HepG2 (cell line): ENCODE results near the gene MRPL43. TPM values are rescaled to one million over a fixed set of nuclear protein-coding genes. Genes with fewer than 3 reads are reported as not detected.

Experiments
- ATAC-seq: fragments of 200-7000 bp; cut with Tn5 transposase; 3 replicates; pipeline ENCODE4 v1.9.1; 2020; ENCODE audit warnings: mild to moderate bottlenecking, moderate library complexity
- BruUV-seq: library from RNA; stranded (reverse); fragments of 400-500 nt; replicated peaks from 2 replicates; lab custom pipeline; 2021; lab: Mats Ljungman, UMichigan
- CTCF ChIA-PET: fragments of 300-600 bp; formaldehyde crosslinking; extraction: SDS; loops from one replicate; lab custom pipeline; 2021; ENCODE audit warnings: low total read pairs, inconsistent platforms, low intra/inter-chr PET ratio; lab: Yijun Ruan, JAX
- POLR2A ChIA-PET: fragments of 350-600 bp; sonication (Branson Sonifier 250); formaldehyde crosslinking; loops from one replicate; lab custom pipeline; 2020; ENCODE audit warnings: antibody characterized with exemption, inconsistent platforms; lab: Yijun Ruan, JAX
- DNase-seq: peaks from one replicate; pipeline ENCODE4 v3.0.0-alpha.2; 2015; ENCODE audit warnings: low spot score
- FAIRE-seq: peaks from 3 replicates; lab custom pipeline; 2011; peaks lifted over from hg19 to GRCh38; lab: Jason Lieb, UNC
- H2AFZ ChIP-seq: one replicate; pipeline ENCODE4 v1.6.1; 2011; ENCODE audit warnings: low read length, inconsistent platforms
- H3K27ac ChIP-seq: fragments of 300-600 bp; 3 replicates; pipeline ENCODE4 v1.8.0; 2011; ENCODE audit warnings: mixed run types, mild to moderate bottlenecking, mixed read lengths, low read length, inconsistent platforms; ENCODE audit not compliant: insufficient read depth; ENCODE audit errors: extremely low read length
- H3K27me3 ChIP-seq, 2 experiments: fragments of 200-600 bp in 1 of 2; 2 replicates in 1 of 2; 3 replicates in 1 of 2; pipeline versions ENCODE4 v1.6.0 to v1.8.0; 2011; ENCODE audit warnings: low read length in 2 of 2, mild to moderate bottlenecking in 2 of 2, moderate library complexity in 2 of 2, inconsistent platforms in 1 of 2; ENCODE audit not compliant: insufficient read depth in 2 of 2, control insufficient read depth in 1 of 2
- H3K36me3 ChIP-seq, 2 experiments: fragments of 200-600 bp in 1 of 2; replicated peaks in 1 of 2; 2 replicates in 1 of 2; 3 replicates in 1 of 2; pipeline versions ENCODE4 v1.5.1 to v1.8.0; 2011; ENCODE audit warnings: low read length in 2 of 2, inconsistent platforms in 1 of 2; ENCODE audit not compliant: insufficient read depth in 2 of 2, control insufficient read depth in 1 of 2
- H3K4me1 ChIP-seq: 2 replicates; pipeline ENCODE4 v1.5.1; 2012; ENCODE audit warnings: low read length, inconsistent platforms; ENCODE audit not compliant: insufficient read depth
- H3K4me2 ChIP-seq: 2 replicates; pipeline ENCODE4 v1.6.0; 2011; ENCODE audit warnings: low read depth, low read length, inconsistent platforms
- H3K4me3 ChIP-seq, 3 experiments: fragments of 200-600 bp in 1 of 3; sonication (generic), shearing (Covaris generic) in 1 of 3; replicated peaks in 1 of 3; 2 replicates each; pipeline ENCODE4 v1.5.1; 2011 to 2016; ENCODE audit warnings: low read length in 3 of 3, inconsistent platforms in 2 of 3, low read depth in 2 of 3, mild to moderate bottlenecking in 2 of 3, control low read depth in 1 of 3, mixed read lengths in 1 of 3; ENCODE audit not compliant: insufficient read depth in 1 of 3
- H3K79me2 ChIP-seq: one replicate; pipeline ENCODE4 v1.6.1; 2011; ENCODE audit warnings: low read length, inconsistent platforms; ENCODE audit not compliant: insufficient read depth
- H3K9ac ChIP-seq: 2 replicates; pipeline ENCODE4 v1.6.0; 2011; ENCODE audit warnings: mild to moderate bottlenecking, low read depth, low read length, inconsistent platforms; ENCODE audit not compliant: insufficient read depth
- H3K9me3 ChIP-seq: 2 replicates; pipeline ENCODE4 v1.5.1; 2012; ENCODE audit warnings: mild to moderate bottlenecking, low read length
- H4K20me1 ChIP-seq: 2 replicates; pipeline ENCODE4 v1.6.0; 2011; ENCODE audit warnings: inconsistent platforms, mild to moderate bottlenecking, low read length, moderate library complexity; ENCODE audit not compliant: insufficient read depth
- BCL6 ChIP-seq: IDR thresholded peaks from 2 replicates; pipeline ENCODE4 v1.6.1; 2016; ENCODE audit warnings: missing genetic modification reagents, missing compliant biosample characterization
- CHD4 ChIP-seq: fragments of 200-600 bp; sonication (generic); IDR thresholded peaks from 2 replicates; pipeline ENCODE4 v1.7.0; 2017; ENCODE audit warnings: mild to moderate bottlenecking, low read length, borderline replicate concordance
- MIER2 ChIP-seq: IDR thresholded peaks from 2 replicates; pipeline ENCODE4 v1.6.1; 2016; ENCODE audit warnings: missing biosample characterization, missing genetic modification reagents
- TBL1XR1 ChIP-seq: fragments of 150-350 bp; IDR thresholded peaks from 2 replicates; pipeline ENCODE4 v1.6.1; 2014; ENCODE audit warnings: borderline replicate concordance, low read length; ENCODE audit not compliant: partially characterized antibody
- ZNF101 ChIP-seq: sonication (generic); formaldehyde crosslinking; IDR thresholded peaks from 2 replicates; pipeline ENCODE4 v1.4.0; 2020; ENCODE audit warnings: mild to moderate bottlenecking, low read depth, missing genetic modification reagents, borderline replicate concordance
- ZNF282 ChIP-seq: fragments of 450-650 bp; IDR thresholded peaks from 2 replicates; pipeline ENCODE4 v1.6.1; 2018; ENCODE audit not compliant: partially characterized antibody
- ZNF713 ChIP-seq: sonication (generic); formaldehyde crosslinking; IDR thresholded peaks from 2 replicates; pipeline ENCODE4 v1.4.0; 2020; ENCODE audit warnings: mild to moderate bottlenecking, missing genetic modification reagents
- ZNF841 ChIP-seq: sonication (generic); formaldehyde crosslinking; IDR thresholded peaks from 2 replicates; pipeline ENCODE4 v1.8.1; 2023; ENCODE audit warnings: missing genetic modification reagents, borderline replicate concordance
- ZNF879 ChIP-seq: sonication (generic); formaldehyde crosslinking; IDR thresholded peaks from 2 replicates; pipeline ENCODE4 v1.8.1; 2023; ENCODE audit warnings: missing genetic modification reagents
- WGBS: methylation state at CpG from one replicate; pipeline ENCODE4 v1.1.6; 2017; ENCODE audit warnings: low lambda C conversion rate; 5-methylcytosine and 5-hydroxymethylcytosine counted together
- in situ Hi-C: cut with HindIII; loops from 2 replicates; pipeline ENCODE4 v1.10.0; 2017; ENCODE audit warnings: low pct_unique_long_range_greater_than_20kb; ENCODE audit not compliant: extremely low pct_ligation_motif_present
- intact Hi-C: fragments of 100-400 bp; cut with micrococcal nuclease; formaldehyde crosslinking; loops from one replicate; pipeline ENCODE4 v1.10.0; 2022; ENCODE audit not compliant: unreplicated experiment
- polyA plus RNA-seq, 8 experiments: library from polyadenylated mRNA; depleted of rRNA in 3 of 8; stranded (reverse) in 7 of 8; unstranded in 1 of 8; fragments of >200 nt; fragmentation: Illumina TruSeq in 4 of 8; extraction: Trizol in 4 of 8; gene quantifications; 2 replicates each; pipeline versions ENCODE4 v1.2.1 to v1.2.3, GENCODE V29; 2011 to 2016; ENCODE audit warnings: low read depth in 4 of 8, missing spikeins in 1 of 8, mixed read lengths in 1 of 8; ENCODE audit not compliant: insufficient read depth in 1 of 8
- total RNA-seq, 5 experiments: library from RNA; depleted of rRNA; stranded (reverse); fragments of >200 nt; fragmentation: Illumina TruSeq; extraction: Trizol; gene quantifications; 2 replicates each; pipeline ENCODE4 v1.2.3, GENCODE V29; 2016; ENCODE audit warnings: low read depth in 1 of 5
- TF ChIP-seq, protein P1 (sequence below): sonication (generic); formaldehyde crosslinking; IDR thresholded peaks from 2 replicates; pipeline ENCODE4 v1.4.0; 2020; ENCODE audit warnings: missing genetic modification reagents, borderline replicate concordance
- TF ChIP-seq, protein P2 (sequence below): sonication (generic); formaldehyde crosslinking; IDR thresholded peaks from 2 replicates; pipeline ENCODE4 v1.8.0; 2022; ENCODE audit warnings: missing genetic modification reagents, mild to moderate bottlenecking, moderate library complexity, borderline replicate concordance
- TF ChIP-seq, protein P3 (sequence below): sonication (generic); formaldehyde crosslinking; IDR thresholded peaks from 2 replicates; pipeline ENCODE4 v1.4.0; 2020; ENCODE audit warnings: missing genetic modification reagents
- TF ChIP-seq, protein P4 (sequence below): fragments of 450-650 bp; IDR thresholded peaks from 2 replicates; pipeline ENCODE4 v1.6.1; 2017

The MRPL43 gene
- total and polyA plus RNA-seq, 2 of the 13 experiments (the other 11 are each of a cell fraction or from before 2014, with no cell fraction given): 71.0 to 73.7 TPM

DNA sequence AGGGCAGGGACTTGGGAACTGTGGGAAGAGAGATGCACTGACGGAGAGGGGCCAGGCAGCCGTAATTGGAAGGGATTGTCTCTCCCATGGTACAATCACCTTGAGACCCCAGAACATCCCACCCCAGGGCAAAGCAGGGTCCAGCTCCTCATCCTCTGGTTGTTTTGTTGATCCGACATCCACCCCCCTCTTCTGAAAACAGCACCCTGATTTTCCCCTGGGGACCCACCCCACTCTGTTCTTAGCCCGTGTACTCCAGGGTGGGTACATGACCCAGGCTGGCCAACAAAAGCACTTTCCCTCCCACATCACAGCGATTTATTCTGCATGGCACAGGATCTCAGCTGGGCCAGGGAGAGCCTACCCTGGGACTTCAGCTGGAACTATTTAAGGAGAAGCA, 29.5 kb upstream of the MRPL43 start (continued):
- TF ChIP-seq, protein P1, sequence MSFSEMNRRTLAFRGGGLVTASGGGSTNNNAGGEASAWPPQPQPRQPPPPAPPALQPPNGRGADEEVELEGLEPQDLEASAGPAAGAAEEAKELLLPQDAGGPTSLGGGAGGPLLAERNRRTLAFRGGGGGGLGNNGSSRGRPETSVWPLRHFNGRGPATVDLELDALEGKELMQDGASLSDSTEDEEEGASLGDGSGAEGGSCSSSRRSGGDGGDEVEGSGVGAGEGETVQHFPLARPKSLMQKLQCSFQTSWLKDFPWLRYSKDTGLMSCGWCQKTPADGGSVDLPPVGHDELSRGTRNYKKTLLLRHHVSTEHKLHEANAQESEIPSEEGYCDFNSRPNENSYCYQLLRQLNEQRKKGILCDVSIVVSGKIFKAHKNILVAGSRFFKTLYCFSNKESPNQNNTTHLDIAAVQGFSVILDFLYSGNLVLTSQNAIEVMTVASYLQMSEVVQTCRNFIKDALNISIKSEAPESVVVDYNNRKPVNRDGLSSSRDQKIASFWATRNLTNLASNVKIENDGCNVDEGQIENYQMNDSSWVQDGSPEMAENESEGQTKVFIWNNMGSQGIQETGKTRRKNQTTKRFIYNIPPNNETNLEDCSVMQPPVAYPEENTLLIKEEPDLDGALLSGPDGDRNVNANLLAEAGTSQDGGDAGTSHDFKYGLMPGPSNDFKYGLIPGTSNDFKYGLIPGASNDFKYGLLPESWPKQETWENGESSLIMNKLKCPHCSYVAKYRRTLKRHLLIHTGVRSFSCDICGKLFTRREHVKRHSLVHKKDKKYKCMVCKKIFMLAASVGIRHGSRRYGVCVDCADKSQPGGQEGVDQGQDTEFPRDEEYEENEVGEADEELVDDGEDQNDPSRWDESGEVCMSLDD (CRISPR knock-in tag): no peak
- TF ChIP-seq, all 625 proteins: peak for 0

DNA sequence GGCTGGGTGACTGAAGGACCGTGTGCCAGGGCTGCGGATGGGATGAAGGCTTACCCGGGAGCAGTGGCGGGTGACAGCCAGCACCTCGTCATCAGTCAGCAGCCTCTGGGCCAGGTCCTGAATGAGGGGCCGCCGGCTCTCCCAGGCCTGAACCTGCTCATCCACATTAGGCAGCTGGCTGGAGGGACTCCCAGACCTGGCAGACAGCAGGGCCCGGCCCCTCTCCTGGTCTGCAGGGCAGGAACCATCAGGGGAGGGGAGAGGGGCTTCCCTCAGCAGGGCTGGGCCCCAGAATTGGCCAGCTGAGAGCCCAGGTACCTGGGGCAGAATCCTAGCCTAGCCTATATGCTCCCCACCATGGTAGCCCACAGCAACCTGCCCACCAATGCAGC, 28.3 kb upstream of the MRPL43 start:
- CTCF ChIA-PET: interaction anchor here (1.4 to 6.1 kb wide), 2 partner anchors 19 to 25 kb away, joined by 3 to 240 read pairs; partner anchors contain the start of gene LZTS2
- in situ Hi-C loops: no loop called here
- 60% methylated on average over 1 of the region's 8 CpGs for WGBS

More for the DNA sequence above, 28.3 kb upstream of the MRPL43 start:
- Histone ChIP-seq H4K20me1 (no peaks in the 10 kb centered on the region), H3K27me3 (peaks cover 0 to 6% of the 10 kb centered on the region in 2 experiments; a peak in 1 of 5 replicates), H3K36me3 (no peaks in the 10 kb centered on the region), H3K79me2 (no peaks in the 10 kb centered on the region), H3K4me3 (no peak overlapping the region), H3K9me3 (no peaks in the 10 kb centered on the region), H3K27ac (no peak overlapping the region), H3K4me1 (peaks cover 67% of the 10 kb centered on the region), H3K4me2 (no peak overlapping the region), H2AFZ (no peak overlapping the region), H3K9ac (no peak overlapping the region)
- intact Hi-C loops: no loop called here
- POLR2A ChIA-PET: interaction anchor here (1.0 to 6.0 kb wide), 2 partner anchors 17 to 137 kb away, joined by 3 to 56 read pairs; partner anchors contain the start of gene LZTS2
- DNase-seq (no peak), ATAC-seq (no peak), FAIRE-seq (no peak)
- no TSS peak for BruUV-seq
- TF ChIP-seq ZNF282 (no peak), BCL6 (CRISPR knock-in tag) (no peak), ZNF713 (CRISPR knock-in tag) (no peak), ZNF879 (CRISPR knock-in tag) (no peak), ZNF101 (no peak), CHD4 (no peak), MIER2 (CRISPR knock-in tag) (no peak), TBL1XR1 (no peak), ZNF841 (no peak)
- TF ChIP-seq, protein P2, sequence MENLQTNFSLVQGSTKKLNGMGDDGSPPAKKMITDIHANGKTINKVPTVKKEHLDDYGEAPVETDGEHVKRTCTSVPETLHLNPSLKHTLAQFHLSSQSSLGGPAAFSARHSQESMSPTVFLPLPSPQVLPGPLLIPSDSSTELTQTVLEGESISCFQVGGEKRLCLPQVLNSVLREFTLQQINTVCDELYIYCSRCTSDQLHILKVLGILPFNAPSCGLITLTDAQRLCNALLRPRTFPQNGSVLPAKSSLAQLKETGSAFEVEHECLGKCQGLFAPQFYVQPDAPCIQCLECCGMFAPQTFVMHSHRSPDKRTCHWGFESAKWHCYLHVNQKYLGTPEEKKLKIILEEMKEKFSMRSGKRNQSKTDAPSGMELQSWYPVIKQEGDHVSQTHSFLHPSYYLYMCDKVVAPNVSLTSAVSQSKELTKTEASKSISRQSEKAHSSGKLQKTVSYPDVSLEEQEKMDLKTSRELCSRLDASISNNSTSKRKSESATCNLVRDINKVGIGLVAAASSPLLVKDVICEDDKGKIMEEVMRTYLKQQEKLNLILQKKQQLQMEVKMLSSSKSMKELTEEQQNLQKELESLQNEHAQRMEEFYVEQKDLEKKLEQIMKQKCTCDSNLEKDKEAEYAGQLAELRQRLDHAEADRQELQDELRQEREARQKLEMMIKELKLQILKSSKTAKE (CRISPR knock-in tag): no peak
- TF ChIP-seq, protein P3, sequence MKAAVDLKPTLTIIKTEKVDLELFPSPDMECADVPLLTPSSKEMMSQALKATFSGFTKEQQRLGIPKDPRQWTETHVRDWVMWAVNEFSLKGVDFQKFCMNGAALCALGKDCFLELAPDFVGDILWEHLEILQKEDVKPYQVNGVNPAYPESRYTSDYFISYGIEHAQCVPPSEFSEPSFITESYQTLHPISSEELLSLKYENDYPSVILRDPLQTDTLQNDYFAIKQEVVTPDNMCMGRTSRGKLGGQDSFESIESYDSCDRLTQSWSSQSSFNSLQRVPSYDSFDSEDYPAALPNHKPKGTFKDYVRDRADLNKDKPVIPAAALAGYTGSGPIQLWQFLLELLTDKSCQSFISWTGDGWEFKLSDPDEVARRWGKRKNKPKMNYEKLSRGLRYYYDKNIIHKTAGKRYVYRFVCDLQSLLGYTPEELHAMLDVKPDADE: no peak
- TF ChIP-seq, protein P4, sequence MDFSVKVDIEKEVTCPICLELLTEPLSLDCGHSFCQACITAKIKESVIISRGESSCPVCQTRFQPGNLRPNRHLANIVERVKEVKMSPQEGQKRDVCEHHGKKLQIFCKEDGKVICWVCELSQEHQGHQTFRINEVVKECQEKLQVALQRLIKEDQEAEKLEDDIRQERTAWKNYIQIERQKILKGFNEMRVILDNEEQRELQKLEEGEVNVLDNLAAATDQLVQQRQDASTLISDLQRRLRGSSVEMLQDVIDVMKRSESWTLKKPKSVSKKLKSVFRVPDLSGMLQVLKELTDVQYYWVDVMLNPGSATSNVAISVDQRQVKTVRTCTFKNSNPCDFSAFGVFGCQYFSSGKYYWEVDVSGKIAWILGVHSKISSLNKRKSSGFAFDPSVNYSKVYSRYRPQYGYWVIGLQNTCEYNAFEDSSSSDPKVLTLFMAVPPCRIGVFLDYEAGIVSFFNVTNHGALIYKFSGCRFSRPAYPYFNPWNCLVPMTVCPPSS: no peak
